Suppressor macrophage treated with lipopolysaccharide for 1 hour (primary cell): Measurements from ENCODE around the gene ROBO4.

Source experiments
- DNase-seq, 3 donors: peaks; one replicate each; pipeline ENCODE4 v3.0.0-alpha.2; 2020 to 2022

Gene ROBO4

DNA sequence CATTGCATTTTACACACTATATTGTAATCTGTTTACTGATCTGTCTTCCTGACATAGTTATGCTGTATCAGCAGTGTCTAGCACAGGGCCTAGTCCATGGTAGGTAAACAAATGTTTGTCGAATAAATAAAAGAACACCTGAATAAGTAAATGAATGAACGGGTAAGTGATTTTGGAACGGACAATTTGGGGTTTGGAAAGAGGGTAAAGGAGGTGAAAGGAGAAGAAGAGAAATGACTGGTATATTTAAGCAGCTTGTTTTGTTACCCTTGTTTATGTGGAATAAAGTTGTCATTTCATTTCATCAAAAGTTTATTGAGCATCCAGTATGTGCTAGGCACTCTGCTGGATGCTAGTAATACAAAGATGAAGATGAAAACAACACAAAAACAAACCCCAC is 21.3 kb upstream of the ROBO4 start, which contains the start of gene HEPN1:
HEPN1 (plus strand) TSS at position 301 of the 400 bp plus-strand sequence.
- DNase-seq, result no peak

DNA sequence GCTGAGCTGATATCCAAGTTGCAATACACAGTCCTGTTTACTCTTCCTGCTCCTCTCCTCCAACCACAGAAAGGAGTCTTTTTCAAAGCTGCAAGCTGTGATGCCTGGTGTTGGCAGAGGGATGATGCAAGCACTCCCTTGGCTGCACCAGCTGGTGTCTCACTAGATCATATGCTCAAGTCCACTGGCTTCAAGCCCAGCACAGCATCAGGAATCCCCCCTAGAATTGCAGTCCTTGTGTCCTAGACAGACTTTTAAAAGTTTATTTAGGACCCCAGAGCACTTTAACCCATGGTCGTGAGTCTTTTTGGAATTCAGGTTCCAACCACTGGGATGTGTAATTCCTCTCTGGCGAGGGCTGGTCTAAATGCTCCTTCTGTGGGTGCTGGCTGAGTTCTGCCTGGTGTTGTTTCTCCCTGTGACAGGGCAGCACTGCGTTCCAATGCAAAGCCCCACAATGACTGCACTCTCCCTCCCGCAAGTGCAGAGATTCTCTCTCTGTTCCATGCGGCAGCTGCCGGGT is 19.5 kb upstream of the ROBO4 start:
- peak in 2 of 3 donors; percentile 20 to 37 for DNase-seq

DNA sequence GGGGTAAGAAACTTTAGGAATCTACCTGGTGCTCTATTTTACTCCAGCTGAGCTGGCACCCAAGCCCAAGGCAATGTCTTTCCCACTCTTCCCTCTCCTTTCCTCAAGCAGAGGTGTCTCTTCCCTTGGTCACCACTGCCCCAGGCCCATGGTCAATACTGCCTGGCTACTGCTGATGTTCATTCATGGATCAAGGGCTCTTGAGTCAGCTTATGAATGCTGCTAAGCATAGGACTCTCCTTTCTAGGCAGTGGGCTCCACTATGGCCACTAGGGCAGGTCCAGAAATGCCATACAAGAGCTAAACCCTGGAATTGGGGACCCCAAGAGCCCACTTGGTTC is 18.7 kb upstream of the ROBO4 start:
- DNase-seq, result no peak

DNA sequence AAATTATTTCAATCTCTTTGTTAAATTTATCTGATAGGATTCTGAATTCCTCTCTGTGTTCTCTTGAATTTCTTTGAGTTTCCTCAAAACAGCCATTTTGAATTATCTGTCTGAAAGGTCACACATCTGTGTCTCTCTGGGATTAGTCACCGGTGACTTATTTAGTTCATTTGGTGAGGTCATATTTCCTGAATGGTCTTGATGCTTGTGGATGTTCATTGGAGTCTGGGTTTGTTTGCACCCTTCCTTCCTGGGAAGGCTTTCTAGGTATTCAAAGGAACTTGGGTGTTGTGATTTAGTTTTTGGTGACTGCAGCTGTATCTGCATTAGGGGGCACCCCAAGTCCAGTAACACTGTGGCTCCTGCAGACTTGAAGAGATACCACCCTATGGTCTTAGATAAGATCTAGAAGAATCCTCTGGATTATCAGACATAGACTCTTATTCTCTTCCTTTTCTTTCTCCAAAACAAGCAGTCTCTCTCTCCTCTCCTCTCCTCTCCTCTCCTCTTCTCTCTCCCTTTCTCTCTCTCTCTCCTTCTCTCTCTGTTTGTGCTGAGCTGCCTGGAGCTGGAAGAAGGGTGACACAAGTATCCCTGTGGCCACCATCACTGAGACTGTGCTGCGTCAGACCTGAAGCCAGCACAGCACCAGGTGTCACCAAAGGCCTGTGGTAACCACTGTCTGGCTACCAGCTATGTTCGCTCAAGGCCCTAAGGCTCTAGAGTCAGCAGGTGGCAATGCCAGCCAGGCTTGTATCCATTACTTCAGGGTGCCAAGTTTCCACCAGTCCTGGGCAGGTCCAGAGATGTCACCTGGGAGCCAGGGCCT is 18.1 kb upstream of the ROBO4 start:
- peak; percentile 30 to 69 (median 50) for DNase-seq

DNA sequence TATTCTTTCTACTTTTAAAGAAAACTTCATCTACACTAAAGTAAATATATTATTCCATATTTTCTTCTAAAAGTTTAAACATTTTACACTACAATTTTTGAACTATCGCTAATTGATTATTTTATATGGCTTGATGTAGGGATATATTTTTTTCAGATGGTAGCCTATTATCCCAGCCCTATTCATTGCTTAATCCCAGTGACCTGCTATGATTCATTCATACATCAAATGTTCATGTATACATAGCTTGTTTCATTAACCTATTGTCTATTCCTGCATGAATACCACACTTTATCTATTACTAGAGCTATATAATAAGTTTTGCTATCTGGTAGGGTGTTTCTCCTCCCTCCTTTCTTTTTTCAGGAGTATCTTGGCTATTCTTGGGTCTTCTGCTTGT is 5.0 kb upstream of the ROBO4 start:
- DNase-seq, result no peak

DNA sequence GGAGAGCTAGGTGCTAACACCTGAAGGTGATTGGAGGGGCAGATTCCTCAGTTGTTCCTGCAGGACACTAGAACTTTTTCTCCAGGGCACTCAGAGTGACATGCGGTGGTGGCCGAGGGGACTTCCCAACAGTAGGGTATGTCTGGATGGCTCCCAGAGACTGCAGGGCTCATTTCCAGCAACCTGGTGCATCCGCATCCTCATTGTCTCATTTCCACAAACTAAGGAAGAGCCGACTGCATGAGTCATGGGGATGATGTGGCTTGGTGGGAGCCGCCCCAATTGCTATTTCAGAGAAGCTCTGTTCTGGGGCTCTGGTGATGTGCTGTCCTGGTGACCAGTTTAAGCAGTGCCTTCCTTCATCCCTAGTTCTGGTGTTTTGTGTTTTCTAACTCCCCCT is 2.8 kb upstream of the ROBO4 start:
- peak; percentile 43 to 47 (median 45) for DNase-seq

DNA sequence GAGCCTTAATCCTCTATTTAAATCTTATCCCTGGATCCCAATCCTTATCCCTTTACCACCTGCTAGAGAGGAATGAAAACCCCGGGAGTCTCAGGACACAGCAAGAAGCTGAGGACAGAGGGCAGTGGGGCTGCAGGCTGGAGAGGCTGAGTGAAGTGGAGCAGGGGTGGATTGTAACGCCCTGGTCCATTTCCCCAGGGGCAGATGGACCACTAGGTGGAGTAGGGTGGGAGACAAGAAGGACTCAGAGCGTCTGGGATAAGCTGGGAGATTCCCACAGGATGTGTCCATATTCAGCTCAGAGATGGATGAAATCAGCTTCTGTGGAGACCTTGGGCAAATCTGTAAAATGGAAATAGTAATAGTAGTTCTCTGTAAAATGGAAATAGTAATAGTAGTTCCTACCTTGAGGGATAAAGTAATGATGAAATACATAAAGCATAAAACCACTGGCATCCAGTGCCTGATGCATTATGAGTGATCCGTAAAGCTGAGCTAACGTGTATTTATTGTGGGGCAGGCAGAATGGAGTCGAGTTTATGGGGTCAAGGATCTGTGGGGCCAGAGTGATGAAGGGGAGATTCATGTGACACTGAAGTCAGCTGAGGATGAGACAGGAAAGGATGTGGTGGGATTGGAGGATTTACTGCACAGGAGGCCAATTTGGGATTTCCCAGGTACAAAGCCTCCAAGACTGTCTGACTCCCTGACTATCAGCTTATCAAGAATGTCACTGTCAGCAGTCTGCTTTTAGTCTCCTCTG is 1.9 kb upstream of the ROBO4 start:
- DNase-seq, result no peak

DNA sequence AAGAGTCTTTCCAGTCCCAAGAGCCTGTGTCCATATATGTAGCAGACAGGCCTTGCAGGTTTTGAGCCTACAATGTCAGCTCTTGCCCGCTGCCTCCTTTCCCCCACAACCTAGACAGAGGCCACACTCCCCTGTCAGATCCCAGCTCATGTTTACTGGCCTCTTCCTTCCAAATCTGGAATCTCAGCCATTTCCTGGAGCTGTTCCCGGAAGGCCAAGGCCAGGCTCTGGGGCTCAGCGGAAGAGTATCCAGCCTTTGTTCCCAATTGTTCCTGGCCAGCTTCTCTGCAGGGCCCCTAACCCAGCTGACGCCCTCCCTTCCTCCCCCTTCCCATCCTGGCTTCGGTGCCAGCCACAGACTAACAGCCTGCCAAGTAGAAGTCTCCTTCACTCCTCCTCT is 1.0 kb upstream of the ROBO4 start:
- DNase-seq, result no peak

DNA sequence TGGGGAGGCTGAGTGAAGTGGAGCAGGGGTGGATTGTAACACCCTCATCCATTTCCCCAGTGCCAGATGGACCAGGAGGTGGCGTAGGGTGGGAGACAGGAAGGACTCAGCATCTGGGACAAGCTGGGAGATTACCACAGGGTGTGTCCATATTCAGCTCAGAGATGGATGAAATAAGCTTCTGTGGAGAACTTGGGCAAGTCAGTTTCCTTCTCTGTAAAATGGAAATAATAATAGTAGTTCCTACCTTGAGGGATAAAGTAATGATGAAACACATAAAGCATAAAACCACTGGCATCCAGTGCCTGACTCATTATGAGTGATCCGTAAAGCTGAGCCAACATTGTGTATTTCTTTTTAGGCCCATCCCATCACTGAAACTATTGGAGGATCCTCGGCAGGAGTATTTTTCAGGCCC is 607 bp upstream of the ROBO4 start:
- DNase-seq, result peak in 2 of 3 donors; percentile 35 to 46

DNA sequence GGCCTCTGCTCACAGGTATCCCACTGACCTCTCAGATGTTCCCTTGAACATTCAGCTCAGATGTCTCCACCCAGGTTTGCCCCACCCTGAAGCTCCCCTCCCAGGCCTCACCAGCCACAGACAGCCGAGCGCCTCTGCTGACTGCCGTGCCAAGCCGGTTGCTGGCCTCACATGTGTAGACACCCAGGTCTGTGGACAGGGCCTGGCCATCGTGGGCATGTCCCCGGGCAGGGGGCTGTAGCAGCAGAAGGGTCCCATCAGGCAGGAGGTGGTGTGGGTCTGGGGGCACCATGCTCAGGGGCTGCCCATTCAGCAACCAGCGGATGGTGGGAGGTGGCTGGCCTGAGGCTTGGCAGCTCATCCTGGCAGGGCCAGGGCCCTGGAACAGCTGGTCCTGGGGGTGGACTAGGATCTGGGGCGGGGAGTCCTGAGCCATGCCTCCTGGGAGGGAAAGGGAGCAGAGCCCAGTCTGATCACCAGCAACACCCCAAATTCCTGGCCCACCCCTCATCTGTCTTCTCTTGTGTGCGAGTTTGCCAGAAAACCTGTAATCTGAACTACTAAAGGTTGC is 759 bp downstream of the ROBO4 start:
- DNase-seq, result no peak

DNA sequence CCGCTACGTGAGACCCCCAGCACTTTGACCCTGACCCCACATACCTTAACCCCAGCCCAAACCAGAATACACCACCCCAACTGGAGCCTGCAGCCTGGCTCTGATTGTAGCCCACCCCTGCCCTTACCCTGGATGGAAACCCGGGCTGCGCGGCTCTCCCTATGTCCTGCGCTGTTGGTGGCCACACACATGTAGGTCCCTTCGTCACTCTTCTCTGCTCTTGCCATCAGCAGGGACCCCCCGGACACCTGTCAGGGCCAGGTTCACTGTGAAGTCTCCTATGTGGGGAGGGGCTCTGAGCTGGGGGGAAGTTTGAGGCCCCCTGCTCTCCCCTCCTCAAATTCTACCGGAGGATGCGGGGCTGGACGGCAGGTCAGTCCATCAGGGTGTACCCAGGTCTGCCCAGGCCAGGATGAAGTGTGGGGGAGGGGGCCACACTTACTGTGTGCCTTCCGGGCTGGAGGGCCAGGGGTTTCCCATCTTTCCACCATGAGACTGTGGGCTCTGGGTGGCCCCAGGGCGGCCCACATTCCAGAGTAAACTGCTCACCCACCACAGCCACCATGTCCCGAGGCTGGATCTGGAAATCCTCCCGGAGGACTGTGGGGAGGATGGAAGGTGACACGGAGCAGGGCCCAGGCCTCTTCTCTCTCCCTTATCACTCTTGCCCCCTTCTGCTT is 1.5 kb downstream of the ROBO4 start:
- no peak for DNase-seq

DNA sequence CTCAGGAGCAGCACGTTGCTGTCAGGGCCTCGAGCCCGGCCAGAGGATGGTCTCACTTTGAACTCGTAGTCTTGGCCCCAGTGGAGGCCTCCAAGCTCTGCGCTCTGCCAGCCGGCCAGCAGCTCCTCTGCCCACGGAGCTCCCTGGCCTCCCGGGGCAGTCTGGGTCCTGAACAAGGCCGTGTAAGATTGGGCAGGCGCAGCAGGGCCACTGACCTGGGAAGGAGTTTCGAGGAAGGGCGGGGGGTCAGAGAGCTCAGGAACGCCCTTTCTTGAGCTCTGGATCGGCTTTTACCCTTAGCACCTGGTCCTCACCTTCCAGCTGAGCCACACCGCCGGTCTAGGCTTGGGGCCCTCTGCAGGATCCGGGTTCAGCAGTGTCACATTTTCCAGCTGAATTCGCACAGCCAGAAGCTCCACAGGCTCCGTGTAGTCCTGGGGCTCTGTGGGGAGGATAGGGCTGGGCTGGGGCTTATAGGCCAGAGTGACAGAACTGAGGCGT is 2.1 kb downstream of the ROBO4 start:
- no peak for DNase-seq

DNA sequence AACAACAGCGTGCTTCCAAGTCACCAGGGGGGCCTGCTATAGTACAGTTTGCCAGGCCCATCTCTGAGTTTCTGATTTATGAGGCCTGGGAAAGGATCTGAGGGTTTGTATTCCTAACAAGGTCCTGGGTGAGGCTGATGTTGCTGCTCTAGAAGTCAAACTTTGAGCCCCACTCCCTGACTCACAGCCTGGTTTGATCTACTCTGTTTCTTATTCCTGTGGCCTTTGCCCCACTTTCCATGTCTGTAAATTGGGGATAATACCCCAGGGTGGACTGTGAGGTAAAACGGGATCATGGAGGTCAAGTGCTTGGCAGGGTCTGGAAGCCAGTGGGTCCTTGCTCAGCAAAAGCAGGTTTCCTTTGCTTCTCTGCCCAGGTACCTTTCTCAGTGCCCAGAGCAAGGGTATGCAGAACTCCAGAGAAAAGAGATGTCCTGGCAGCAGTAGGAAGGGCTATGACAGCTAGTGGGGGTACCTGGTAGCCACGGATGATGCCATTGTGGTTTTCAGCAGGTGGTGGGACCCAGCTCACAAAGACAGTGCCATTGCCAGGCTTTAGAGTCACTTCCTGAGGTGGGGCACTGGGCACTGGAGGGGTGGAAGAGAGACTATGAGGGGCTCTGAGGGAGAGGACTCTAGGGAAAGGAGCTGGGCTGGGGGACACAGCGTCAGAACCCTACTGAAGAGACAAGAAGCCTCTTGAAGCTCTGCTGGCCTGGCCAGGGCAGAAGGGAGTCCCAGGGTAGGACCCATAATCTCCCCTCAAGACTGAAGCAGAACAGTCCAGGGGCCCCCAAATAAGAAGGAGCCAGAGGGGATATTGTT is 2.8 kb downstream of the ROBO4 start:
- no peak for DNase-seq

DNA sequence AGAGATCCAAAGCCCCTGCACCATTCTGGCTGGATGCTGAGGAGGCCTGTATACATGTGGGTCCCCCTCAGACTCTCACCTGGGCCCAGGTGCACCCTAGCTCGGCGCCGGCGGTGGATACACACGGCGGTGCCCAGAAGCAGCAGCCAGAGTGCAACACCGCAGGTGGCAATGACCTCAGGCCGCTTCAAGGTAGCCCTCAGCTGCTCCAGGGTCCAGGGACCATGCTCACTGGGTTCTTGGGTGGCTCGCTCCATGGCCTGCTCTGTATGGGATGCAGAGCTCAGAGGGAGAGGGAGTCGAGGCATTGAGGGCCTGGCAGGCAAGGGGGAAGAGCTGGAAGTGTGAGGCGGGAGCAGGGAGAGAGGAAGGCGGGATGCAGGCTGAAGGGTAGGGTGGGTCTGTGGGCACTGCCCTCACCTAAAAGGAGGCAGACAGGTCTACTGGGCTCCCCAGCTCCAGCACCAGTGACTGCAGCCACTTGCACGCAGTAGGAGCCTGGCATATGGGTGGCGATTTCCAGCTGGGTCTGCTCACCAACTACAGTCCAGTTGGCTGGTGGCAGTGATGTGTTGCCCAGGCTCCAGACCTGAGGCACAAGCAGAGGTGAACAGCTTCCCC is 3.8 kb downstream of the ROBO4 start:
- DNase-seq, result no peak

DNA sequence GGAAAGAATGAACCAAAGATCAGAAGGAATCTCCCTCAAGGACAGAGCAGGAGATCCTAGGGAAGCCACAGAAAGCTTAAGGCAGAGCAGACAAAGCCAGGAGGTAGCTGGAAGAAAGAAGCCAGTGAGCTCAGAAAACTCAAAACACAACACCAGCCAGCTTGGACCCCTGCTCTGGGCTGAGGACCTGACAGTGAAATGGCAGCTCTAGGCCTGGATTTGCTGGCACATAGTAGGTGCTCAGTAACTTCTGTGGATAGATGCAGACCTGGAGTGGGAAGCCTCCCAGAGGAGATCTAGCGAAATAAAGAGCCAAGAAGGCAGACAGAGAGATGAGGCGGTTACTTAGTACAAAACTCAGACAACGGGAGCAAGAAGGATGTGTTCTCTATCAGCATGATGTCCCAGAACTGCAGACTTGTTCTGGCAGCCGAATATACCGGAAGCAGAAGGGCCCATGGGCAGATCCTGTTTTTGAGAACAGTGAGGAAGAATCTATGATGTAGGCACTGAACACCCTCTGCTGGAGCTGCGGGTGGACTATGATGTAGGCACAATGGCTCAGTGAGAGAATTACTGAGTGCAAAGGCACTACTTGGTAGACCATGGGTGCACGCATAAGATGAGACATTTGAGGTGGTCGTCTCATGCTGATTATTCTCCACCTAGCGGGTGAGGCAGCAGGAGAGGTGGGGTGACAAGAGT is 4.8 kb downstream of the ROBO4 start:
- DNase-seq, result peak; percentile 52 to 58 (median 55)

DNA sequence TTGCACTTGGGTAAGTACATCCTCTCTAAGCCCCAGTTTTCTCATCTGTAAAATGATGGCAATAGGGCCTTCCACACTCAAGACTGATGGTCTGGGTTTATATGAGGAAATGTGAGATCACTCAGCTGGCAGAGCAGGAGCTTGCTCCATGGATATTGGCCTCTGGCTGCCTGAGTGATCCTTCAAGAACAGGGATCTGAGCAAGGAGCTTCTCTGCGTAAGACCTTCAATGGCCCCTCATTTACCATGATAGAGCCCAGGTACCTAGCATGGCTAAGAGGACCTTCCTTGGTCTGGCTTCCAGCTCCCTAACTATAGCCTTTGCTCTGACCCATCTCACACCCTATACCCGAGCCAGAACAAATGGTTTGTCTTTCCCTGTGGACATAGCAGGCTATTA is 5.5 kb downstream of the ROBO4 start:
- DNase-seq, result no peak

DNA sequence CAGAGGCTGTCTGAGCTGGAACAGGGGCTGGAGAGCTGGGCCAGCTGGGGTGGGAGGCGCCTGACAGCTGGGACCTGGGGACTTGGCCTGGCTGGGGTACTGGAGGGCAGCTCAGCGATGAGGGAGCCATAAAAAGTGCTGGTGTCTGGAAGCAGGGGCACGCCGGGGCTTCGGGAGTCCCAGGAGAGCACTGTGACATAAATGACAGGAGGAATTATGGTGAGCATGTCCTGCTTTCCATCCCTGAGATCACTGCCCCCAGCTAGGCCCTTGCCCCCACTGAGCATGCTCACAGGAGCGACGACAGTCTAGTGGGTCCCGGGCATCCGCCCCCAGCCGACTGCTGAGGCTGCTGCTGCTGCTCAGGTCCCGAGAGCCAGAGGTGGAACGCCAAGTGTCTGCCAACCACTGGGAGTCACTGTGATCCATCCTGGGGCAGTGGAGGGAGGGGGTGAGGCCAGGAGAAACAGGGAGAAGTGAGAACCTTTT is 6.2 kb downstream of the ROBO4 start:
- DNase-seq, result no peak

DNA sequence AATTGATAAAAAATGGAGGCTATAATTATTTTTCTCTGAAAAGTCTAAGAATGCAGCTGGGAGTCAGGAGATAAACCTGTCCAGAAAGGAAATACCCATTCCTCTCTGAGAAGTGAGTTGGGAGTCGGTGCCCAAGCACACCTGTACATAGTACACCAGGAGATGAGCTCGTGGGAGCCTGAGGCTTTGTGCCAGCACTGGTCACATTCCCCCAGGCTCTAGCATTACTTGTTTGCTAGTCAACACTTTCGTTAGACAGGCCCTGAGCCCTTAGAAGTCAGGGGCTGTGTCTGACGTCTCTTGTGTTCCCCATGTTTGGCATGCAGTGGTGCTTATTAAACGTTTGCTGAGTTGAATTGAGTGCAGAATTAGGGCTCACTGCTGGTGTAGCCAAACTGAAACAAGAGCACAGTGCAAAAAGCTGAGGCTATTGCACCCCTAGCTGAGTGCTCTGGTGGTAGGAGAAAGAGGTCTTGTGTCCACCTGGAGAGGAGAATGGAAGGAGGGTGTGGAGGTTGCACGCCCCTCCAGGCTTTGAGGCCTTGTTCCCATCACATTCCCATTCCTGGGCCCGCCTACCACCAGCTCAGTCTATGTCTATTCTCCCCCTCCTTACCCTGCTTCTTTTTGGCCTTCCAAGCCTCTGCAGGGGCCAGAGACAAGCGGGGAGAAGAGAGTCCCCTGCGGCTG is 6.8 kb downstream of the ROBO4 start:
- DNase-seq, result no peak

DNA sequence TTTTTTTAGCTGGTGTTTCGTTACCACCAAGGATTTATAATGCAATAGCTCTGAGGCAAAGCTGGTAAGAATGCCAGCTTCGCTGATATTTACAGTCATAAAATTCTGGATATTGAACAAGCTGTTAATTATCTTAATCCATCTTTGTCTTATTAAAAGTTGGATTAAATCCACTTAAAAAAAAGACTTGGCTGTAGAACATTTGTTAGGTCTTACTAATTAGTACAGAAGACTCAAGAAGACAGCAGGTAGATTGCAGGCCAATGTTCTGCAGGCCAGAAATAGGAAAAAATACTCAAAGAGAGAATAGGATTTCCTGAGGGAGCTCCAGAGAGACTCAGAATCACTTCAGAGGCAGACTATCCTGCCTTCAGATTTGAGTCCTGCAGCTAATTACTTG is 7.5 kb downstream of the ROBO4 start:
- DNase-seq, result no peak
